Epithelial cell of esophagus (primary cell): ENCODE results near the gene CFAP74.

ENCODE experiments used
- DNase-seq: peaks from one replicate; pipeline ENCODE4 v3.0.0; 2010; ENCODE audit warnings: low read depth
- H3K4me3 ChIP-seq: 2 replicates; pipeline ENCODE4 v1.5.1; 2011; ENCODE audit warnings: mild to moderate bottlenecking, low read length, control low read depth
- CTCF ChIP-seq: IDR thresholded peaks from 2 replicates; pipeline ENCODE4 v1.5.1; 2011; ENCODE audit warnings: low read depth, mild to moderate bottlenecking, low read length, control low read depth, inconsistent platforms; ENCODE audit not compliant: insufficient read depth; ENCODE audit errors: missing control alignments

CFAP74 gene

GRCh38 chr1:1948783-1949182 lies 54.8 kb downstream of the CFAP74 start:
- H3K4me3 ChIP-seq, result no peak overlapping the region
- DNase-seq, result no peak
- no peak for TF ChIP-seq CTCF

GRCh38 chr1:1947493-1947892 lies 56.1 kb downstream of the CFAP74 start:
- H3K4me3 ChIP-seq, result no peak overlapping the region
- no peak for TF ChIP-seq CTCF
- DNase-seq, result no peak

GRCh38 chr1:1946540-1946939 lies 57.0 kb downstream of the CFAP74 start:
- DNase-seq, result no peak
- H3K4me3 ChIP-seq, result no peak overlapping the region
- no peak for TF ChIP-seq CTCF

- DNase-seq, result no peak
- no peak for TF ChIP-seq CTCF
- no peak overlapping the region for H3K4me3 ChIP-seq
Observed at GRCh38 chr1:1945782-1946393, 57.7 kb downstream of the CFAP74 start.

- H3K4me3 ChIP-seq, result no peak overlapping the region
- TF ChIP-seq CTCF, result peak; percentile 71
Observed at GRCh38 chr1:1943834-1944570, 59.6 kb downstream of the CFAP74 start.

GRCh38 chr1:1942753-1943656 lies 60.6 kb downstream of the CFAP74 start:
- DNase-seq, result no peak
- no peak for TF ChIP-seq CTCF
- H3K4me3 ChIP-seq, result no peak overlapping the region

More at GRCh38 chr1:1943834-1944570, 59.6 kb downstream of the CFAP74 start:
- peak; percentile 36 for DNase-seq
